SK-N-SH (cell line): ENCODE results near the gene SFXN4. TPM values are rescaled to one million over a fixed set of nuclear protein-coding genes. Genes with fewer than 3 reads are reported as not detected.

Experiments
- CTCF ChIA-PET: fragments of 300-600, 350-600 bp; formaldehyde crosslinking; extraction: SDS; loops from one replicate; lab custom pipeline; 2021; lab: Yijun Ruan, JAX
- POLR2A ChIA-PET: fragments of 350-600 bp; sonication (Branson Sonifier 250); formaldehyde crosslinking; extraction: SDS; loops from one replicate; lab custom pipeline; 2020; ENCODE audit warnings: antibody characterized with exemption, inconsistent platforms; lab: Yijun Ruan, JAX
- DNase-seq: peaks from one replicate; pipeline ENCODE4 v3.0.0; 2012
- H2AFZ ChIP-seq: fragments of 200-600 bp; sonication (generic); 2 replicates; pipeline ENCODE4 v1.8.1; 2016; ENCODE audit warnings: antibody characterized with exemption, mild to moderate bottlenecking, low read depth
- H3F3A ChIP-seq: fragments of 200-600 bp; sonication (generic); replicated peaks from 2 replicates; pipeline ENCODE3; 2016; ENCODE audit warnings: antibody characterized with exemption, mild to moderate bottlenecking; ENCODE audit not compliant: insufficient read depth
- H3K27ac ChIP-seq, 2 experiments: fragments of 200-500 bp in 1 of 2; fragments of 200-600 bp in 1 of 2; sonication (Bioruptor generic) in 1 of 2; sonication (generic), shearing (Covaris generic) in 1 of 2; 2 replicates each; pipeline versions ENCODE4 v1.5.1 to v1.6.1; 2014 to 2016; ENCODE audit warnings: low read depth in 2 of 2, inconsistent platforms in 1 of 2, low read length in 1 of 2, mild to moderate bottlenecking in 1 of 2, mixed read lengths in 1 of 2
- H3K27me3 ChIP-seq: fragments of 200-600 bp; sonication (generic), shearing (Covaris generic); 2 replicates; pipeline ENCODE4 v1.6.1; 2016; ENCODE audit warnings: mixed run types; ENCODE audit not compliant: insufficient read depth
- H3K36me3 ChIP-seq, 2 experiments: fragments of 200-500 bp in 1 of 2; fragments of 200-600 bp in 1 of 2; sonication (Bioruptor generic) in 1 of 2; sonication (generic) in 1 of 2; replicated peaks in 1 of 2; 2 replicates each; pipeline versions ENCODE3 to v1.5.1; 2014 to 2016; ENCODE audit warnings: low read length in 1 of 2, mild to moderate bottlenecking in 1 of 2; ENCODE audit not compliant: insufficient read depth in 2 of 2, control insufficient read depth in 1 of 2
- H3K4me1 ChIP-seq, 2 experiments: fragments of 200-500 bp in 1 of 2; fragments of 200-600 bp in 1 of 2; sonication (Bioruptor generic) in 1 of 2; sonication (generic), shearing (Covaris generic) in 1 of 2; 2 replicates each; pipeline versions ENCODE4 v1.5.1 to v1.6.1; 2014 to 2016; ENCODE audit warnings: low read depth in 1 of 2, low read length in 1 of 2, mixed run types in 1 of 2; ENCODE audit not compliant: insufficient read depth in 2 of 2, control insufficient read depth in 1 of 2
- H3K4me2 ChIP-seq: fragments of 200-600 bp; sonication (generic), shearing (Covaris generic); 2 replicates; pipeline ENCODE4 v1.6.1; 2017; ENCODE audit warnings: mixed run types
- H3K4me3 ChIP-seq, 2 experiments: fragments of 200-500 bp in 1 of 2; fragments of 200-600 bp in 1 of 2; sonication (Bioruptor generic) in 1 of 2; sonication (generic), shearing (Covaris generic) in 1 of 2; 2 replicates each; pipeline versions ENCODE4 v1.5.1 to v1.8.1; 2014 to 2016; ENCODE audit warnings: low read depth in 2 of 2, inconsistent platforms in 1 of 2, low read length in 1 of 2, mild to moderate bottlenecking in 1 of 2, mixed read lengths in 1 of 2, moderate library complexity in 1 of 2
- H3K79me2 ChIP-seq: fragments of 200-600 bp; sonication (generic); 2 replicates; pipeline ENCODE4 v1.8.1; 2017; ENCODE audit warnings: mild to moderate bottlenecking; ENCODE audit not compliant: insufficient read depth
- H3K9ac ChIP-seq: fragments of 200-600 bp; sonication (generic); 2 replicates; pipeline ENCODE4 v1.6.1; 2017; ENCODE audit warnings: mixed run types
- H3K9me2 ChIP-seq: fragments of 200-600 bp; sonication (generic); 2 replicates; pipeline ENCODE4 v1.6.1; 2017; ENCODE audit warnings: mixed run types
- H3K9me3 ChIP-seq: fragments of 200-600 bp; sonication (generic); 2 replicates; pipeline ENCODE4 v1.6.1; 2017; ENCODE audit warnings: mixed run types, mild to moderate bottlenecking, moderate library complexity
- H4K20me1 ChIP-seq: fragments of 200-600 bp; sonication (generic); 2 replicates; pipeline ENCODE4 v1.6.1; 2017; ENCODE audit warnings: mild to moderate bottlenecking, mixed run types; ENCODE audit not compliant: insufficient read depth
- EP300 ChIP-seq, 2 experiments: IDR thresholded peaks; 2 replicates each; pipeline versions ENCODE4 v1.4.0 to v1.6.1; 2012; ENCODE audit warnings: borderline replicate concordance in 1 of 2, low read depth in 1 of 2, low read length in 1 of 2
- FOSL2 ChIP-seq: IDR thresholded peaks from 2 replicates; pipeline ENCODE4 v1.4.0; 2012; ENCODE audit warnings: low read depth, mild to moderate bottlenecking, moderate library complexity, borderline replicate concordance
- GABPA ChIP-seq: IDR thresholded peaks from 2 replicates; pipeline ENCODE4 v1.4.0; 2012; ENCODE audit warnings: low read depth, mild to moderate bottlenecking
- GATA2 ChIP-seq: sonication (generic); formaldehyde crosslinking; IDR thresholded peaks from 2 replicates; pipeline ENCODE4 v1.5.0; 2020; ENCODE audit warnings: mild to moderate bottlenecking, missing genetic modification reagents
- JUND ChIP-seq: IDR thresholded peaks from 2 replicates; pipeline ENCODE4 v1.4.0; 2012
- MEF2A ChIP-seq: IDR thresholded peaks from 2 replicates; pipeline ENCODE4 v1.4.0; 2012; ENCODE audit warnings: low read depth, borderline replicate concordance
- MXI1 ChIP-seq: IDR thresholded peaks from 2 replicates; pipeline ENCODE4 v1.6.1; 2012; ENCODE audit warnings: mild to moderate bottlenecking, low read depth, low read length, improper control_type of control experiment
- NFIC ChIP-seq: IDR thresholded peaks from 2 replicates; pipeline ENCODE4 v1.4.0; 2012; ENCODE audit warnings: borderline replicate concordance
- NRF1 ChIP-seq: IDR thresholded peaks from 2 replicates; pipeline ENCODE4 v1.6.1; 2012; ENCODE audit warnings: low read depth, mild to moderate bottlenecking, low read length
- POLR2AphosphoS5 ChIP-seq: IDR thresholded peaks from 2 replicates; pipeline ENCODE4 v1.6.1; 2012; ENCODE audit warnings: low read depth, low read length
- SIN3A ChIP-seq: IDR thresholded peaks from 2 replicates; pipeline ENCODE4 v1.6.1; 2012; ENCODE audit warnings: low read depth, mild to moderate bottlenecking, low read length, moderate library complexity, borderline replicate concordance
- TAF1 ChIP-seq: IDR thresholded peaks from 2 replicates; pipeline ENCODE4 v1.6.1; 2012; ENCODE audit warnings: low read depth, mild to moderate bottlenecking, low read length, moderate library complexity, borderline replicate concordance
- TCF12 ChIP-seq: IDR thresholded peaks from 2 replicates; pipeline ENCODE4 v1.4.0; 2012
- TEAD4 ChIP-seq: IDR thresholded peaks from 2 replicates; pipeline ENCODE4 v1.4.0; 2012; ENCODE audit warnings: mild to moderate bottlenecking, borderline replicate concordance; ENCODE audit not compliant: insufficient read depth
- WGBS: methylation state at CpG from one replicate; pipeline ENCODE4 v1.1.6; 2017; ENCODE audit warnings: low lambda C conversion rate; 5-methylcytosine and 5-hydroxymethylcytosine counted together
- polyA plus RNA-seq, 3 experiments: library from polyadenylated mRNA; depleted of rRNA; stranded (reverse); fragments of >200 nt; gene quantifications; 2 replicates each; pipeline ENCODE4 v1.2.3, GENCODE V29; 2012
- TF ChIP-seq, protein P1 (sequence below): IDR thresholded peaks from 2 replicates; pipeline ENCODE4 v1.4.0; 2012; ENCODE audit warnings: low read depth
- TF ChIP-seq, protein P2 (sequence below): IDR thresholded peaks from 2 replicates; pipeline ENCODE4 v1.4.0; 2012; ENCODE audit warnings: low read depth, borderline replicate concordance
- TF ChIP-seq, protein P3 (sequence below): IDR thresholded peaks from 2 replicates; pipeline ENCODE4; 2012

The SFXN4 gene
- polyA plus RNA-seq, 1 of the 3 experiments (the other 2 are of a cell fraction), result 24.2 TPM

DNA sequence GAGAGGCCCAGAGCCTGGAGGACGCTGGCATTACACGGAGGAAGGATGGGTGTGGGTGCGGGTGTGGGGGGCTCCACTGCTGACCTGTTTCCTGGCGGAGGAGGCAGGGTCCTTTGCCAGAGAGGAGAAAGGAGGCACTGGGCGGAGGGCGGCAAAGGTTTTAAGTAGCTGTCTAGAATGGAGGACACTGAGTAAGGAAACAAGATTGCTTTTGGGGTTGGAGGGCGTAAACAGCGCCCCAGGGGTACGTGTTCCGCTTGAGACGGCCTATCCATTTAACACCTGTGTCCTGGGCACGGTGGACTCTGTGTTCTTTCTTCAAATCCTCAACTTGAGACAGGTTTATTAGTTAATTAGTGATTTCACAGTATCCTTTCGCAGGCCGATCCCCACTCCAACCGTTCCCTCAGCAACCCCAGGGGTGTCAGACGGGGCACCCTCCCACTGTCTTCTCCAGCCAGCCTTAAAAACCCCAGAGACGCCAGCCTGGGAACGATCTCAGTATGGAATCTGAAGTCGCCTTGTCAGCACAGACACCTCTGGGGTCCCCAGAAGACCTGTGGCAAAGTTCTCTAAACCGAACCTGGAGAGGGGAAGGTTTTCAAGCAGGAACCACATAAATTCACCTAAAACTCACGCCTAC lies 24.8 kb downstream of the SFXN4 start:
- Histone ChIP-seq H3K4me3 (no peak overlapping the region), H3K9me3 (no peaks in the 10 kb centered on the region), H3K9ac (no peak overlapping the region), H4K20me1 (no peaks in the 10 kb centered on the region), H2AFZ (no peak overlapping the region), H3K4me2 (no peak overlapping the region), H3K79me2 (no peaks in the 10 kb centered on the region), H3F3A (peaks cover 8% of the 10 kb centered on the region), H3K27me3 (no peaks in the 10 kb centered on the region), H3K27ac (no peak overlapping the region), H3K4me1 (no peaks in the 10 kb centered on the region), H3K36me3 (peaks cover 0 to 3% of the 10 kb centered on the region in 2 experiments), H3K9me2 (no peaks in the 10 kb centered on the region)
- WGBS, result 96% methylated on average over 21 of the region's 21 CpGs
- ChIA-PET CTCF (interaction anchor here (1.4 to 3.4 kb wide), 2 partner anchors 58 to 66 kb away, joined by 4 to 16 read pairs; partner anchors contain the start of gene GRK5), POLR2A (no interaction called here)
- no peak for DNase-seq
- TF ChIP-seq POLR2AphosphoS5, result no peak
- TF ChIP-seq, protein P1, sequence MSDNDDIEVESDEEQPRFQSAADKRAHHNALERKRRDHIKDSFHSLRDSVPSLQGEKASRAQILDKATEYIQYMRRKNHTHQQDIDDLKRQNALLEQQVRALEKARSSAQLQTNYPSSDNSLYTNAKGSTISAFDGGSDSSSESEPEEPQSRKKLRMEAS, result no peak
- TF ChIP-seq, protein P2, sequence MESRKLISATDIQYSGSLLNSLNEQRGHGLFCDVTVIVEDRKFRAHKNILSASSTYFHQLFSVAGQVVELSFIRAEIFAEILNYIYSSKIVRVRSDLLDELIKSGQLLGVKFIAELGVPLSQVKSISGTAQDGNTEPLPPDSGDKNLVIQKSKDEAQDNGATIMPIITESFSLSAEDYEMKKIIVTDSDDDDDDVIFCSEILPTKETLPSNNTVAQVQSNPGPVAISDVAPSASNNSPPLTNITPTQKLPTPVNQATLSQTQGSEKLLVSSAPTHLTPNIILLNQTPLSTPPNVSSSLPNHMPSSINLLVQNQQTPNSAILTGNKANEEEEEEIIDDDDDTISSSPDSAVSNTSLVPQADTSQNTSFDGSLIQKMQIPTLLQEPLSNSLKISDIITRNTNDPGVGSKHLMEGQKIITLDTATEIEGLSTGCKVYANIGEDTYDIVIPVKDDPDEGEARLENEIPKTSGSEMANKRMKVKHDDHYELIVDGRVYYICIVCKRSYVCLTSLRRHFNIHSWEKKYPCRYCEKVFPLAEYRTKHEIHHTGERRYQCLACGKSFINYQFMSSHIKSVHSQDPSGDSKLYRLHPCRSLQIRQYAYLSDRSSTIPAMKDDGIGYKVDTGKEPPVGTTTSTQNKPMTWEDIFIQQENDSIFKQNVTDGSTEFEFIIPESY, result no peak
- no peak for TF ChIP-seq TCF12
- TF ChIP-seq EP300 (IDR thresholded peaks at IDR 0.05; ENCODE audit: borderline replicate concordance in 1 of 2, low read depth in 1 of 2, low read length in 1 of 2), result no peak
- TF ChIP-seq NRF1, result no peak
- TF ChIP-seq GABPA, result no peak
- TF ChIP-seq FOSL2, result no peak
- TF ChIP-seq JUND, result no peak
- TF ChIP-seq MXI1, result no peak
- no peak for TF ChIP-seq MEF2A
- TF ChIP-seq TEAD4, result no peak
- no peak for TF ChIP-seq NFIC
- no peak for TF ChIP-seq TAF1
- no peak for TF ChIP-seq SIN3A
- no peak for TF ChIP-seq GATA2 (CRISPR knock-in tag)
- TF ChIP-seq, protein P3, sequence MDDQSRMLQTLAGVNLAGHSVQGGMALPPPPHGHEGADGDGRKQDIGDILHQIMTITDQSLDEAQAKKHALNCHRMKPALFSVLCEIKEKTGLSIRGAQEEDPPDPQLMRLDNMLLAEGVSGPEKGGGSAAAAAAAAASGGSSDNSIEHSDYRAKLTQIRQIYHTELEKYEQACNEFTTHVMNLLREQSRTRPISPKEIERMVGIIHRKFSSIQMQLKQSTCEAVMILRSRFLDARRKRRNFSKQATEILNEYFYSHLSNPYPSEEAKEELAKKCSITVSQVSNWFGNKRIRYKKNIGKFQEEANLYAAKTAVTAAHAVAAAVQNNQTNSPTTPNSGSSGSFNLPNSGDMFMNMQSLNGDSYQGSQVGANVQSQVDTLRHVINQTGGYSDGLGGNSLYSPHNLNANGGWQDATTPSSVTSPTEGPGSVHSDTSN, result no peak
